IgD-negative memory B cell (primary cell): ENCODE measurements around the gene SLC37A4. TPM values are rescaled to one million over a fixed set of nuclear protein-coding genes. Genes with fewer than 3 reads are reported as not detected.
A peak's percentile ranks its signal among the peaks of the same experiment; 100 is the strongest.
"Not testable (repeated sequence)": the region's sequence is repeated elsewhere in the genome, so short reads cannot be mapped to it uniquely, and the experiment has no call there.

Experiments used
- H3K27ac Mint-ChIP-seq, 3 donors: one replicate each; pipeline ENCODE4 v1.8.0; 2020 to 2022; ENCODE audit warnings: mild to moderate bottlenecking in 3 of 3, mixed read lengths in 3 of 3, moderate library complexity in 1 of 3
- H3K27me3 Mint-ChIP-seq: one replicate; pipeline ENCODE4 v1.8.0; 2021; ENCODE audit warnings: mixed read lengths
- H3K36me3 Mint-ChIP-seq: one replicate; pipeline ENCODE4 v1.8.0; 2020; ENCODE audit warnings: mild to moderate bottlenecking, mixed read lengths
- H3K4me1 Mint-ChIP-seq, 3 donors: one replicate each; pipeline ENCODE4 v1.8.0; 2020 to 2022; ENCODE audit warnings: mixed read lengths in 3 of 3, mild to moderate bottlenecking in 1 of 3
- H3K4me3 Mint-ChIP-seq, 4 donors: one replicate each; pipeline ENCODE4 v1.8.0; 2020 to 2022; ENCODE audit warnings: mild to moderate bottlenecking in 4 of 4, mixed read lengths in 4 of 4, moderate library complexity in 3 of 4
- H3K9me3 Mint-ChIP-seq, 3 donors: one replicate each; pipeline ENCODE4 v1.8.0; 2020 to 2021; ENCODE audit warnings: mixed read lengths in 3 of 3, mild to moderate bottlenecking in 1 of 3
- polyA plus RNA-seq: library from polyadenylated mRNA; unstranded; fragments of 300-500 nt; fragmentation: Illumina TruSeq; gene quantifications from one replicate; pipeline ENCODE4 v1.2.3, GENCODE V29; 2021

Gene SLC37A4
- polyA plus RNA-seq, 1 donor from 2014 or later: 10.9 TPM

GRCh38 chr11:119016216-119017009 is 14.3 kb downstream of the SLC37A4 start:
- peak overlapping the region in 2 of 4 donors; percentile 99 to 100 for H3K4me3 Mint-ChIP-seq
- no peaks in the 10 kb centered on the region for H3K9me3 Mint-ChIP-seq
- H3K4me1 Mint-ChIP-seq: peaks cover 25 to 37% (median 29%) of the 10 kb centered on the region in 3 donors
- peaks cover 10% of the 10 kb centered on the region for H3K36me3 Mint-ChIP-seq
- peak overlapping the region; percentile 92 to 100 (median 99) for H3K27ac Mint-ChIP-seq
- H3K27me3 Mint-ChIP-seq: no peaks in the 10 kb centered on the region

GRCh38 chr11:119015054-119015611 is 15.5 kb downstream of the SLC37A4 start:
- Mint-ChIP-seq H3K27ac (peak overlapping the region in 2 of 3 donors; percentile 28 to 92), H3K4me1 (peaks cover 22 to 32% (median 27%) of the 10 kb centered on the region in 3 donors), H3K27me3 (no peaks in the 10 kb centered on the region), H3K9me3 (no peaks in the 10 kb centered on the region), H3K4me3 (peak overlapping the region in 1 of 4 donors; percentile 76), H3K36me3 (peaks cover 10% of the 10 kb centered on the region)

GRCh38 chr11:119014209-119014924 is 16.3 kb downstream of the SLC37A4 start:
- Mint-ChIP-seq H3K36me3 (peaks cover 10% of the 10 kb centered on the region), H3K27me3 (no peaks in the 10 kb centered on the region), H3K9me3 (no peaks in the 10 kb centered on the region), H3K4me3 (peak overlapping the region in 1 of 4 donors; percentile 76), H3K27ac (peak overlapping the region in 1 of 3 donors; percentile 92), H3K4me1 (peaks cover 21 to 26% (median 22%) of the 10 kb centered on the region in 3 donors)

- Mint-ChIP-seq H3K27ac (peak overlapping the region in 1 of 3 donors; percentile 19), H3K9me3 (no peaks in the 10 kb centered on the region), H3K4me3 (peak overlapping the region in 1 of 4 donors; percentile 23), H3K27me3 (no peaks in the 10 kb centered on the region), H3K4me1 (peaks cover 16 to 22% (median 17%) of the 10 kb centered on the region in 3 donors), H3K36me3 (peaks cover 6% of the 10 kb centered on the region)
These were observed 18.0 kb downstream of the SLC37A4 start for GRCh38 chr11:119012629-119013170.

GRCh38 chr11:119011476-119012053 is 19.1 kb downstream of the SLC37A4 start:
- Mint-ChIP-seq H3K27ac (no peak overlapping the region), H3K36me3 (peaks cover 4% of the 10 kb centered on the region), H3K4me1 (peaks cover 10 to 17% (median 13%) of the 10 kb centered on the region in 3 donors), H3K27me3 (no peaks in the 10 kb centered on the region), H3K4me3 (no peak overlapping the region), H3K9me3 (no peaks in the 10 kb centered on the region)

- peaks cover 0 to 2% (median 1%) of the 10 kb centered on the region in 3 donors for H3K4me1 Mint-ChIP-seq
- H3K36me3 Mint-ChIP-seq: peaks cover 3% of the 10 kb centered on the region
- no peaks in the 10 kb centered on the region for H3K9me3 Mint-ChIP-seq
- H3K27me3 Mint-ChIP-seq: no peaks in the 10 kb centered on the region
- no peak overlapping the region for H3K4me3 Mint-ChIP-seq
- H3K27ac Mint-ChIP-seq: no peak overlapping the region
These were observed 24.0 kb downstream of the SLC37A4 start for GRCh38 chr11:119006656-119007055.

DNA sequence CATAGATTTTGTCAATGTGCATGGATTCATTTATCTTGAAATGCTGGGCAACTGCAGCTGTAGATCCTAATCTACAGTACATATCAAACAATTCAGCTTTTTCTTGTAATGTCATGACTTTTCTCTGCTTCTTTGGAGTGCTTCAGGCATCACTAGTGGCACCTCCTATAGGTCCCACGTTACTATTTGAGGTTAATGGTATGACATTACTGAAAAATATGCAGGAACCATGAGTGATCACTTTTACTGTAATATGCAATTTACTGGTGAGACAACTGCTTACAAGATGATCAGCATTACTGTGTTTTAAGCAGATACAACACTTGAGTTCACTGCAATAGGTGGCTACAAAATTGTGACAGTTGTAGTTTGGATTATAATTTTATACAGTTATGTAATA is 29.8 kb downstream of the SLC37A4 start:
- H3K27ac Mint-ChIP-seq: peak overlapping the region in 1 of 3 donors; percentile 64
- peak overlapping the region in 1 of 4 donors; percentile 77 for H3K4me3 Mint-ChIP-seq
- H3K27me3 Mint-ChIP-seq: no peaks in the 10 kb centered on the region

GRCh38 chr11:118998822-118999221 is 31.9 kb downstream of the SLC37A4 start:
- H3K27ac Mint-ChIP-seq: peak overlapping the region; percentile 87 to 94 (median 93)
- H3K4me3 Mint-ChIP-seq: peak overlapping the region; percentile 95 to 98 (median 96)
- no peaks in the 10 kb centered on the region for H3K27me3 Mint-ChIP-seq
- H3K36me3 Mint-ChIP-seq: peaks cover 5% of the 10 kb centered on the region
- peaks cover 21 to 30% (median 23%) of the 10 kb centered on the region in 3 donors for H3K4me1 Mint-ChIP-seq
- no peaks in the 10 kb centered on the region for H3K9me3 Mint-ChIP-seq

More for the DNA sequence above, 29.8 kb downstream of the SLC37A4 start:
- Mint-ChIP-seq H3K9me3 (no peaks in the 10 kb centered on the region), H3K36me3 (peaks cover 5% of the 10 kb centered on the region), H3K4me1 (peaks cover 21 to 30% (median 23%) of the 10 kb centered on the region in 3 donors)

- Mint-ChIP-seq H3K36me3 (peaks cover 5% of the 10 kb centered on the region), H3K27ac (peak overlapping the region; percentile 87 to 94 (median 93)), H3K4me3 (peak overlapping the region; percentile 95 to 98 (median 96)), H3K9me3 (no peaks in the 10 kb centered on the region), H3K27me3 (no peaks in the 10 kb centered on the region), H3K4me1 (peaks cover 21 to 30% (median 23%) of the 10 kb centered on the region in 3 donors)
These were observed 32.3 kb downstream of the SLC37A4 start for GRCh38 chr11:118998388-118998717.

GRCh38 chr11:118997627-118998387 is 32.9 kb downstream of the SLC37A4 start, which contains the start of gene CENATAC:
TSS of gene CENATAC (plus strand) at chr11:118998138. CDS start at chr11:118998198, 60 bp downstream.
- H3K9me3 Mint-ChIP-seq: no peaks in the 10 kb centered on the region
- H3K4me1 Mint-ChIP-seq: peaks cover 21 to 30% (median 23%) of the 10 kb centered on the region in 3 donors
- peak within 1 kb of the TSS; percentile 87 to 94 (median 93) for H3K27ac Mint-ChIP-seq
- no peaks in the 10 kb centered on the region for H3K27me3 Mint-ChIP-seq
- H3K4me3 Mint-ChIP-seq: peak within 1 kb of the TSS; percentile 95 to 98 (median 96)
- peaks cover 3% of the 10 kb centered on the region for H3K36me3 Mint-ChIP-seq

DNA sequence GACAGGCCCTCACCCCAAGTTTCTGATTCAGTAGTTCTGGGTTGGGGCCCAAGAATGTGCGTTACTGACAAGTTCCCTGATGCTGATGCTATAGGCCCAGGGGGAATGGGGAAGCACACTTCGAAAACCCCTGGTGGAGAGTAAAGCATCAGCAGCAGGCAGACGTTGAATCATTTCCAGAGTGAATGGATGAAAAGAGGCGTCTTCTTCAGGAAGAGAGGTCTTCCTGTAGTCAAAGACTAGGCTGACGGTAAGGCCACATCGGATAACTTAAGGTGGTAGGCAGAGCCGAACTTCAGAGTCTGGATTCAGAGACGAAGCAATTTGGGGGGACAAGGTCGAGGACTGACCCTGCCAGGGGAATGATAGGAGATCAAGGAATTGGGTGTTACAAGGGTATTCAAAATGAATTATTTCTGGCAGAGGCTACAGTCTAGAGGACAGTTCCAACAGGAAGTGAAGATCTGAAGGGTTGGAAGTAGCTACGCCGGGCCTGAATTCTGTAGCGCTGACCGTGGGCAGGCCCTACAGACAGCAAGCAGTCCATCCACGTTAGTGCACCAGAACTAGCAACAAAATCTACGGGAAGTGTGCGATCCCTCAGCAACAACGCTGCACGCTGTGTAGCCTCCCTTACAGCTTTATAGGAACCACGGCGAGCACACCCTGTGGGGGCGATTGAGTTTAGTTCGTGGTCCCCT is 33.6 kb downstream of the SLC37A4 start:
- Mint-ChIP-seq H3K4me3 (peak overlapping the region; percentile 95 to 98 (median 96)), H3K9me3 (no peaks in the 10 kb centered on the region), H3K4me1 (peaks cover 21 to 30% (median 23%) of the 10 kb centered on the region in 3 donors), H3K27ac (peak overlapping the region; percentile 87 to 94 (median 93)), H3K36me3 (peaks cover 3% of the 10 kb centered on the region), H3K27me3 (no peaks in the 10 kb centered on the region)

DNA sequence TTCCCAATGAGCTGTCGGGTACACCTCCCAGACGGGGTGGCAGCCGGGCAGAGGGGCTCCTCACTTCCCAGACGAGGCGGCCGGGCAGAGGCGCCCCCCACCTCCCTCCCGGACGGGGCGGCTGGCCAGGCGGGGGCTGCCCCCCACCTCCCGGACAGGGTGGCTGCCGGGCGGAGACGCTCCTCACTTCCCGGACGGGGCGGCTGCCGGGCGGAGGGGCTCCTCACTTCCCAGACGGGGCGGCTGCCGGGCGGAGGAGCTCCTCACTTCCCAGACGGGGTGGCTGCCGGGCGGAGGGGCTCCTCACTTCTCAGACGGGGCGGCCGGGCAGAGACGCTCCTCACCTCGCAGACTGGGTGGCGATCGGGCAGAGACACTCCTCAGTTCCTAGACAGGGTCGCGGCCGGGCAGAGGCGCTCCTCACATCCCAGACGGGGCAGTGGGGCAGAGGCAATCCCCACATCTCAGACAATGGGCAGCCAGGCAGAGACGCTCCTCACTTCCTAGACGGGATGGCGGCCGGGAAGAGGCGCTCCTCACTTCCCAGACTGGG is 39.1 kb downstream of the SLC37A4 start:
- H3K4me1 Mint-ChIP-seq, H3K27me3 Mint-ChIP-seq, H3K9me3 Mint-ChIP-seq, H3K27ac Mint-ChIP-seq, H3K36me3 Mint-ChIP-seq, H3K4me3 Mint-ChIP-seq: not testable (repeated sequence)

GRCh38 chr11:118988280-118988679 is 42.4 kb downstream of the SLC37A4 start:
- H3K36me3 Mint-ChIP-seq: no peaks in the 10 kb centered on the region
- no peaks in the 10 kb centered on the region for H3K4me1 Mint-ChIP-seq
- H3K4me3 Mint-ChIP-seq: no peak overlapping the region
- H3K9me3 Mint-ChIP-seq: no peaks in the 10 kb centered on the region
- H3K27ac Mint-ChIP-seq: no peak overlapping the region
- H3K27me3 Mint-ChIP-seq: no peaks in the 10 kb centered on the region
